Measurements from ENCODE around the gene DIO3.

GRCh38 chr14:101559624-101560533 is 1.4 kb upstream of the DIO3 start:
- no peak for TF ChIP-seq GATA2 (IDR thresholded peaks at IDR 0.05; ENCODE audit: low read depth, low read length)
- TF ChIP-seq GATA3 (IDR thresholded peaks at IDR 0.05; ENCODE audit: low read depth, low read length): no peak

All from SH-SY5Y (cell line).